IMR-90 (cell line): ENCODE results near the gene NCKAP5. TPM values are rescaled to one million over a fixed set of nuclear protein-coding genes. Genes with fewer than 3 reads are reported as not detected.

Experiments used
- ATAC-seq: fragments of 200-7000 bp; cut with Tn5 transposase; 2 replicates; pipeline ENCODE4 v1.9.1; 2020; ENCODE audit warnings: low read depth, mild to moderate bottlenecking, moderate library complexity
- BruUV-seq: library from RNA; stranded (reverse); fragments of 400-500 nt; replicated peaks from 2 replicates; lab custom pipeline; 2021; lab: Mats Ljungman, UMichigan
- CTCF ChIA-PET: fragments of 300-600 bp; formaldehyde crosslinking; extraction: SDS; loops from one replicate; lab custom pipeline; 2021; ENCODE audit warnings: antibody characterized with exemption; lab: Yijun Ruan, JAX
- POLR2A ChIA-PET: fragments of 300-600 bp; sonication (Branson Sonifier 250); formaldehyde crosslinking; loops from one replicate; lab custom pipeline; 2022; ENCODE audit warnings: antibody characterized with exemption; ENCODE audit not compliant: unreplicated experiment; lab: Charles Lee
- DNase-seq: peaks from one replicate; pipeline ENCODE4 v3.0.0; 2013
- H2AFZ ChIP-seq: replicated peaks from 2 replicates; pipeline ENCODE3; 2013; ENCODE audit warnings: low read length, mild to moderate bottlenecking; ENCODE audit not compliant: poor library complexity
- H2AK5ac ChIP-seq: 2 replicates; pipeline ENCODE4 v1.6.1; 2013; ENCODE audit warnings: low read depth, low read length, inconsistent platforms
- H2AK9ac ChIP-seq: replicated peaks from 2 replicates; pipeline ENCODE3; 2013; ENCODE audit warnings: mild to moderate bottlenecking, low read depth, low read length, moderate library complexity; ENCODE audit not compliant: poor library complexity
- H2BK120ac ChIP-seq: 2 replicates; pipeline ENCODE4 v1.6.1; 2013; ENCODE audit warnings: low read depth, low read length, inconsistent platforms
- H2BK15ac ChIP-seq: 3 replicates; pipeline ENCODE4 v1.6.1; 2013; ENCODE audit warnings: low read depth, low read length, inconsistent platforms
- H2BK20ac ChIP-seq: 2 replicates; pipeline ENCODE4 v1.6.1; 2013; ENCODE audit warnings: low read depth, mild to moderate bottlenecking, inconsistent platforms, low read length, moderate library complexity
- H2BK5ac ChIP-seq: 2 replicates; pipeline ENCODE4 v1.6.1; 2013; ENCODE audit warnings: mild to moderate bottlenecking, low read depth, low read length, inconsistent platforms; ENCODE audit not compliant: poor library complexity, severe bottlenecking
- H3K14ac ChIP-seq: replicated peaks from 2 replicates; pipeline ENCODE4 v1.6.1; 2013; ENCODE audit warnings: low read depth, low read length, inconsistent platforms
- H3K18ac ChIP-seq: 2 replicates; pipeline ENCODE4 v1.6.1; 2013; ENCODE audit warnings: low read depth, low read length, control low read depth
- H3K23ac ChIP-seq: 2 replicates; pipeline ENCODE4 v1.6.1; 2013; ENCODE audit warnings: low read depth, low read length, inconsistent platforms
- H3K27ac ChIP-seq: 2 replicates; pipeline ENCODE4 v1.5.1; 2013; ENCODE audit warnings: mild to moderate bottlenecking, control low read depth, low read length; ENCODE audit not compliant: insufficient read depth
- H3K27me3 ChIP-seq: 2 replicates; pipeline ENCODE4 v1.6.1; 2013; ENCODE audit warnings: low read length; ENCODE audit not compliant: control insufficient read depth, insufficient read depth
- H3K36me3 ChIP-seq: 2 replicates; pipeline ENCODE4 v1.6.1; 2013; ENCODE audit warnings: low read length, mixed read lengths; ENCODE audit not compliant: control insufficient read depth, insufficient read depth
- H3K4ac ChIP-seq: 2 replicates; pipeline ENCODE4 v1.6.1; 2013; ENCODE audit warnings: low read depth, low read length, inconsistent platforms
- H3K4me1 ChIP-seq: 2 replicates; pipeline ENCODE4 v1.6.1; 2013; ENCODE audit warnings: low read length, mixed read lengths; ENCODE audit not compliant: control insufficient read depth, insufficient read depth
- H3K4me2 ChIP-seq: 2 replicates; pipeline ENCODE4 v1.6.1; 2013; ENCODE audit warnings: low read depth, mild to moderate bottlenecking, control low read depth, low read length, moderate library complexity
- H3K4me3 ChIP-seq: 2 replicates; pipeline ENCODE4 v1.5.1; 2013; ENCODE audit warnings: low read depth, mild to moderate bottlenecking, control low read depth, low read length, moderate library complexity; ENCODE audit not compliant: insufficient read depth
- H3K56ac ChIP-seq: 2 replicates; pipeline ENCODE4 v1.6.1; 2013; ENCODE audit warnings: low read length, inconsistent platforms; ENCODE audit not compliant: insufficient read depth; ENCODE audit errors: extremely low read depth
- H3K79me1 ChIP-seq, 2 experiments: 2 replicates each; pipeline ENCODE4 v1.6.1; 2013; ENCODE audit warnings: low read length in 2 of 2, inconsistent platforms in 1 of 2, low read depth in 1 of 2
- H3K9ac ChIP-seq: 2 replicates; pipeline ENCODE4 v1.6.1; 2013; ENCODE audit warnings: low read depth, low read length, control low read depth
- H3K9me1 ChIP-seq: 2 replicates; pipeline ENCODE4 v1.6.1; 2013; ENCODE audit warnings: low read length, inconsistent platforms; ENCODE audit not compliant: insufficient read depth
- H3K9me3 ChIP-seq: 2 replicates; pipeline ENCODE4 v1.6.1; 2013; ENCODE audit warnings: low read length; ENCODE audit not compliant: control insufficient read depth, insufficient read depth
- H4K20me1 ChIP-seq: 2 replicates; pipeline ENCODE4 v1.6.1; 2013; ENCODE audit warnings: low read length, inconsistent platforms; ENCODE audit not compliant: insufficient read depth
- H4K5ac ChIP-seq: 2 replicates; pipeline ENCODE4 v1.6.1; 2013; ENCODE audit warnings: mild to moderate bottlenecking, low read depth, low read length, control low read depth
- H4K8ac ChIP-seq, 2 experiments: 2 replicates each; pipeline ENCODE4 v1.6.1; 2013; ENCODE audit warnings: low read depth in 2 of 2, low read length in 2 of 2, control low read depth in 1 of 2, inconsistent platforms in 1 of 2
- H4K91ac ChIP-seq: 2 replicates; pipeline ENCODE4 v1.6.1; 2013; ENCODE audit warnings: low read depth, low read length, inconsistent platforms; ENCODE audit not compliant: insufficient read depth
- BHLHE40 ChIP-seq: fragments of 150-350 bp; IDR thresholded peaks from 2 replicates; pipeline ENCODE4 v1.6.1; 2016; ENCODE audit warnings: mild to moderate bottlenecking, low read depth, low read length
- CEBPB ChIP-seq: IDR thresholded peaks from 2 replicates; pipeline ENCODE4 v1.6.1; 2012; ENCODE audit warnings: low read depth, low read length, improper control_type of control experiment
- CHD1 ChIP-seq: IDR thresholded peaks from 2 replicates; pipeline ENCODE4 v1.6.1; 2012; ENCODE audit warnings: low read depth, low read length, improper control_type of control experiment
- CTCF ChIP-seq: conservative IDR thresholded peaks from 2 replicates; pipeline ENCODE4 v1.5.1; 2012; ENCODE audit warnings: mild to moderate bottlenecking, low read depth, low read length, improper control_type of control experiment
- ELK1 ChIP-seq: fragments of 150-350 bp; IDR thresholded peaks from 2 replicates; pipeline ENCODE4 v1.6.1; 2016; ENCODE audit warnings: low read depth, mild to moderate bottlenecking, low read length, moderate library complexity, borderline replicate concordance
- FOS ChIP-seq: fragments of 150-350 bp; IDR thresholded peaks from 2 replicates; pipeline ENCODE4 v1.6.1; 2016; ENCODE audit warnings: low read depth, low read length
- MAFK ChIP-seq: IDR thresholded peaks from 2 replicates; pipeline ENCODE4 v1.6.1; 2012; ENCODE audit warnings: low read depth, low read length, improper control_type of control experiment
- MAZ ChIP-seq: IDR thresholded peaks from 2 replicates; pipeline ENCODE4 v1.6.1; 2012; ENCODE audit warnings: low read depth, mild to moderate bottlenecking, low read length, improper control_type of control experiment, moderate library complexity, borderline replicate concordance
- MXI1 ChIP-seq: IDR thresholded peaks from 2 replicates; pipeline ENCODE4 v1.6.1; 2012; ENCODE audit warnings: low read depth, mild to moderate bottlenecking, low read length, moderate library complexity, borderline replicate concordance
- NFE2L2 ChIP-seq: fragments of 150-350 bp; IDR thresholded peaks from 2 replicates; pipeline ENCODE4 v1.6.1; 2016; ENCODE audit warnings: low read depth, mild to moderate bottlenecking, low read length
- POLR2A ChIP-seq: IDR thresholded peaks from 2 replicates; pipeline ENCODE4 v1.6.1; 2012; ENCODE audit warnings: mild to moderate bottlenecking, low read depth, low read length
- RAD21 ChIP-seq: IDR thresholded peaks from 2 replicates; pipeline ENCODE4 v1.6.1; 2012; ENCODE audit warnings: low read length, improper control_type of control experiment
- RCOR1 ChIP-seq: IDR thresholded peaks from 2 replicates; pipeline ENCODE4 v1.6.1; 2012; ENCODE audit warnings: mild to moderate bottlenecking, low read length, improper control_type of control experiment; ENCODE audit not compliant: insufficient replicate concordance
- RFX5 ChIP-seq: IDR thresholded peaks from 2 replicates; pipeline ENCODE4 v1.8.0; 2012; ENCODE audit warnings: low read depth, mild to moderate bottlenecking, low read length, moderate library complexity
- SMC3 ChIP-seq: fragments of 150-350 bp; IDR thresholded peaks from 2 replicates; pipeline ENCODE4 v1.6.1; 2016; ENCODE audit warnings: low read depth, mild to moderate bottlenecking, antibody characterized with exemption, low read length, moderate library complexity
- USF2 ChIP-seq: fragments of 150-350 bp; IDR thresholded peaks from 2 replicates; pipeline ENCODE4 v1.6.1; 2017; ENCODE audit warnings: mild to moderate bottlenecking, antibody characterized with exemption, low read length, low read depth
- WGBS, 2 experiments: methylation state at CpG; one replicate each; pipeline versions ENCODE4 v1.1.5 to v1.1.7; 2013; ENCODE audit warnings: missing lambda C conversion rate in 2 of 2; ENCODE audit not compliant: insufficient read length in 1 of 2; ENCODE audit errors: extremely low coverage in 2 of 2; 5-methylcytosine and 5-hydroxymethylcytosine counted together
- dilution Hi-C: fragments of 300-500 bp; cut with HindIII; formaldehyde crosslinking; loops from one replicate; pipeline ENCODE4 v1.14.3; 2018; ENCODE audit warnings: low sequenced_read_pairs; ENCODE audit not compliant: unreplicated experiment
- in situ Hi-C: fragments of 300-500 bp; cut with MboI; formaldehyde crosslinking; loops from 3 replicates; pipeline ENCODE4 v1.14.3; 2019; ENCODE audit warnings: low sequenced_read_pairs, inconsistent platforms, mixed read lengths
- intact Hi-C: fragments of 100-400 bp; cut with micrococcal nuclease; formaldehyde crosslinking; loops from 2 replicates; pipeline ENCODE4 v1.10.0; 2022
- polyA plus RNA-seq, 3 experiments: library from polyadenylated mRNA; depleted of rRNA; stranded (reverse); fragments of >200 nt; gene quantifications; 2 replicates each; pipeline ENCODE4 v1.2.3, GENCODE V29; 2012; ENCODE audit warnings: low replicate concordance in 1 of 3
- total RNA-seq: library from RNA; depleted of rRNA; stranded (reverse); fragments of >200 nt; gene quantifications from 2 replicates; pipeline ENCODE4 v1.2.3, GENCODE V29; 2012

NCKAP5 gene
- total and polyA plus RNA-seq, 2 of the 4 experiments (the other 2 are of a cell fraction), result 2.7 to 3.9 TPM

GRCh38 chr2:132876745-132877391 is 691.4 kb downstream of the NCKAP5 start:
- no peak overlapping the region for H3K4me2 ChIP-seq
- H2BK20ac ChIP-seq, result no peak overlapping the region
- no peak for TF ChIP-seq SMC3
- TF ChIP-seq BHLHE40, result no peak
- TF ChIP-seq POLR2A, result no peak
- no peak for TF ChIP-seq RAD21
- no peak for TF ChIP-seq MAFK
- no peak for TF ChIP-seq CEBPB
- TF ChIP-seq MXI1, result no peak
- no peak for TF ChIP-seq FOS
- TF ChIP-seq CTCF, result no peak
- no peak for TF ChIP-seq NFE2L2
- TF ChIP-seq MAZ, result no peak
- TF ChIP-seq CHD1, result no peak
- no peak for TF ChIP-seq ELK1
- TF ChIP-seq RFX5, result no peak
- TF ChIP-seq USF2, result no peak
- no peak for TF ChIP-seq RCOR1
- no peak overlapping the region for H3K23ac ChIP-seq
- intact Hi-C loops (no loop called here), in situ Hi-C loops (no loop called here), dilution Hi-C loops (no loop called here)
- H2BK15ac ChIP-seq, result no peak overlapping the region
- WGBS, 2 experiments, result no CpG with 5 or more reads among the region's 5 CpGs
- no peak overlapping the region for H3K18ac ChIP-seq
- no peaks in the 10 kb centered on the region for H3K27me3 ChIP-seq
- no peak overlapping the region; the same call in 1 of the 2 replicates for H2BK120ac ChIP-seq
- H3K14ac ChIP-seq, result no peak overlapping the region
- H3K4me3 ChIP-seq, result no peak overlapping the region
- ChIA-PET CTCF (no interaction called here), POLR2A (no interaction called here)
- ATAC-seq (peak; percentile 79), DNase-seq (peak; percentile 31)
- H2AK5ac ChIP-seq, result no peak overlapping the region
- H3K27ac ChIP-seq, result no peak overlapping the region
- H4K5ac ChIP-seq, result no peak overlapping the region
- H3K36me3 ChIP-seq, result peaks cover 10% of the 10 kb centered on the region
- BruUV-seq, result no TSS peak
- no peak overlapping the region for H4K91ac ChIP-seq
- H4K20me1 ChIP-seq, result peaks cover 3% of the 10 kb centered on the region; the same call in 1 of the 2 replicates
- no peaks in the 10 kb centered on the region for H3K9me3 ChIP-seq
- H2AK9ac ChIP-seq, result no peak overlapping the region
- H2AFZ ChIP-seq, result no peak overlapping the region
- H4K8ac ChIP-seq, result no peak overlapping the region
- peaks cover 16% of the 10 kb centered on the region for H3K9me1 ChIP-seq
- no peak overlapping the region for H3K56ac ChIP-seq
- H3K4ac ChIP-seq, result no peak overlapping the region
- H2BK5ac ChIP-seq, result no peak overlapping the region
- peaks cover 7% of the 10 kb centered on the region for H3K4me1 ChIP-seq
- peaks cover 0 to 8% of the 10 kb centered on the region in 2 experiments; a peak in 2 of 4 replicates for H3K79me1 ChIP-seq
- no peak overlapping the region for H3K9ac ChIP-seq
